ENCODE data around the gene MRPL36.

DNA sequence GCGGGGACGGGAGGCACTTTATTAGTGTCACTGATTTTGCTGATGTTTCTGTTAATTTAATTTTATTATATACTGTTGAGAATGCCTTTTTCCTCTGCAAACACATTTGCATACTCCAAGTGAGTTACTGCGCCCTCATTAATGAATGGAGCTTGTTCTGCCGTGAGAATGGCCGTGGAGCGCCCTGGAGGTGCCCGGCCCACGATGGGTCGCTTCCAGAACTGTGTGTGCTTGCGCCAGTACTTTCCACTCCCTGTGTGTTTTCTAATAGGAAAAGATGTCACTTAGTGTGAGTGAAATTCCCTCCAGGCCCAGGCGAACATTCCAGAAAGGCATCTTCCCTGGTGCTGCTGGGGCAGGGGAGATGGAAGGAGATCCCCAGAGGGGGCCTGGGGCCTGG, 31.6 kb upstream of the MRPL36 start:
- TF ChIP-seq, protein P1, sequence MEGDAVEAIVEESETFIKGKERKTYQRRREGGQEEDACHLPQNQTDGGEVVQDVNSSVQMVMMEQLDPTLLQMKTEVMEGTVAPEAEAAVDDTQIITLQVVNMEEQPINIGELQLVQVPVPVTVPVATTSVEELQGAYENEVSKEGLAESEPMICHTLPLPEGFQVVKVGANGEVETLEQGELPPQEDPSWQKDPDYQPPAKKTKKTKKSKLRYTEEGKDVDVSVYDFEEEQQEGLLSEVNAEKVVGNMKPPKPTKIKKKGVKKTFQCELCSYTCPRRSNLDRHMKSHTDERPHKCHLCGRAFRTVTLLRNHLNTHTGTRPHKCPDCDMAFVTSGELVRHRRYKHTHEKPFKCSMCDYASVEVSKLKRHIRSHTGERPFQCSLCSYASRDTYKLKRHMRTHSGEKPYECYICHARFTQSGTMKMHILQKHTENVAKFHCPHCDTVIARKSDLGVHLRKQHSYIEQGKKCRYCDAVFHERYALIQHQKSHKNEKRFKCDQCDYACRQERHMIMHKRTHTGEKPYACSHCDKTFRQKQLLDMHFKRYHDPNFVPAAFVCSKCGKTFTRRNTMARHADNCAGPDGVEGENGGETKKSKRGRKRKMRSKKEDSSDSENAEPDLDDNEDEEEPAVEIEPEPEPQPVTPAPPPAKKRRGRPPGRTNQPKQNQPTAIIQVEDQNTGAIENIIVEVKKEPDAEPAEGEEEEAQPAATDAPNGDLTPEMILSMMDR (conservative IDR thresholded peaks at IDR 0.05; ENCODE audit: low read depth, low read length) = no peak
- TF ChIP-seq EZH2 (IDR thresholded peaks at IDR 0.05; ENCODE audit: low read length, unreplicated experiment) (no peak), EZH2phosphoT487 (IDR thresholded peaks at IDR 0.05; ENCODE audit: borderline replicate concordance, low read length) (no peak)
